Activated CD4-positive, alpha-beta T cell treated with anti-CD3 and anti-CD28 coated beads for 48 hours (primary cell): ENCODE data around the gene CD1E.
"Not testable (repeated sequence)": the region's sequence is repeated elsewhere in the genome, so short reads cannot be mapped to it uniquely, and the experiment has no call there.

Experiments
- DNase-seq: peaks from one replicate; pipeline ENCODE4 v3.0.0-alpha.2; 2020

Gene CD1E

GRCh38 chr1:158353303-158354075 lies at the start of gene CD1E:
Gene CD1E (plus strand): TSS chr1:158353894. CDS start chr1:158353989, 95 bp downstream.
- no peak for DNase-seq

- no peak for DNase-seq
These were observed 43.1 kb upstream of the CD1E start for GRCh38 chr1:158310623-158311022.

- no peak for DNase-seq
These were observed 42.6 kb upstream of the CD1E start for GRCh38 chr1:158311066-158311465.

GRCh38 chr1:158323866-158324265 lies 29.8 kb upstream of the CD1E start:
- DNase-seq, result no peak

- DNase-seq, result no peak
These were observed 29.3 kb upstream of the CD1E start for GRCh38 chr1:158324395-158324794.

- no peak for DNase-seq
These were observed 26.2 kb upstream of the CD1E start for GRCh38 chr1:158327481-158327880.

- no peak for DNase-seq
These were observed 25.3 kb upstream of the CD1E start for GRCh38 chr1:158328426-158328825.

- DNase-seq, result no peak
These were observed 24.4 kb upstream of the CD1E start for GRCh38 chr1:158329300-158329699.

GRCh38 chr1:158329733-158330132 lies 24.0 kb upstream of the CD1E start:
- peak; percentile 17 for DNase-seq

- no peak for DNase-seq
These were observed 23.1 kb upstream of the CD1E start for GRCh38 chr1:158330391-158331105.

- no peak for DNase-seq
These were observed 22.6 kb upstream of the CD1E start for GRCh38 chr1:158331106-158331425.

- DNase-seq, result no peak
These were observed 22.1 kb upstream of the CD1E start, which contains the start of gene CD1B for GRCh38 chr1:158331481-158332150. Gene CD1B (minus strand): TSS chr1:158331531. CDS start chr1:158331423, 108 bp downstream.

- DNase-seq, result no peak
These were observed 20.1 kb upstream of the CD1E start for GRCh38 chr1:158333405-158334155.

GRCh38 chr1:158334526-158335212 lies 19.0 kb upstream of the CD1E start:
- no peak for DNase-seq

GRCh38 chr1:158335213-158335532 lies 18.5 kb upstream of the CD1E start:
- DNase-seq, result no peak

GRCh38 chr1:158336413-158336812 lies 17.3 kb upstream of the CD1E start:
- DNase-seq, result peak; percentile 4

- not testable (repeated sequence) for DNase-seq
These were observed 4.7 kb upstream of the CD1E start for GRCh38 chr1:158348946-158349345.

- no peak for DNase-seq
These were observed 561 bp downstream of the CD1E start for GRCh38 chr1:158354255-158354654.

GRCh38 chr1:158355773-158356285 lies 2.1 kb downstream of the CD1E start:
- no peak for DNase-seq

- DNase-seq, result no peak
These were observed 2.9 kb downstream of the CD1E start for GRCh38 chr1:158356616-158357015.

- DNase-seq, result no peak
These were observed 3.7 kb downstream of the CD1E start for GRCh38 chr1:158357441-158357840.

GRCh38 chr1:158362482-158362881 lies 8.8 kb downstream of the CD1E start:
- DNase-seq, result no peak
